LNCAP (cell line): ENCODE data around the gene SYNGR4.

Experiments
- TF ChIP-seq, protein P1 (sequence below): fragments of 450-650 bp; IDR thresholded peaks from 2 replicates; pipeline ENCODE4 v1.5.1; 2017; ENCODE audit warnings: mild to moderate bottlenecking

Gene SYNGR4

DNA sequence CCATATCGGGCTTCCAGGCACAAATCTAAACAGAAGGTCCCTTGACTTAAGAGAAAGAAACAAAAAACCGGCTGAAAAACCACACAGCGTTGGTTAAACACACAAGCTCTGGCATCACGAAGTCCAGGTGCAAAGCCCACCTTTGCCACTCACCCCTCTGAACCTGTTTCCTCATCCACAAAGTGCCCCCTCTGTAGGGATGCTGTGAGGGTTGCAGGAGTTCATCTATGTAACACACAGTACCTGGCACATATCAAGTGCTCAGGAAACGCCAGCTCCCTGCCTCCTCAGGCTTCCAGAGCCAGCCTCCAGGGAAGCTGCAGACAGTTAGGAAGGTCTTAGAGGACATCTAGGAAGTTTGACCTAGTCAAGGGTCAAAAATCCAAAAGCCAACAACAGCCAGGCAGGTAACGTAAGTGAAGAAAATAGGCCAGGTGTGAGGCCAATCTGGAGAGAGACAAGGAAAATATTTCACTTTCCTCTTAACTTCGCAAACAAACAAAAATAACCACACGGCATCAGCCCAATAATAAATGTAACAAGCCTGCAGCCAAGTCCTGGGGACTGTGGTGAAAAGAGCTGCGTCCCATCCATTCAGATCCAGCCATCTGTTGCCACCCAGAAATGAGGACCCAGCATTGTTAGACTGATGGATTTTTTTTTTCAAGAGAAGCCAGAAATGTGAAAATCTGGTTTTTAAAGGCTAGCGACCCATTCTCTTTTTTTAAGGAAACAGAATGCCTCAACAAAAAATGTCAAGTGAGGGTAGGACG, 17.2 kb downstream of the SYNGR4 start:
- TF ChIP-seq, protein P1, sequence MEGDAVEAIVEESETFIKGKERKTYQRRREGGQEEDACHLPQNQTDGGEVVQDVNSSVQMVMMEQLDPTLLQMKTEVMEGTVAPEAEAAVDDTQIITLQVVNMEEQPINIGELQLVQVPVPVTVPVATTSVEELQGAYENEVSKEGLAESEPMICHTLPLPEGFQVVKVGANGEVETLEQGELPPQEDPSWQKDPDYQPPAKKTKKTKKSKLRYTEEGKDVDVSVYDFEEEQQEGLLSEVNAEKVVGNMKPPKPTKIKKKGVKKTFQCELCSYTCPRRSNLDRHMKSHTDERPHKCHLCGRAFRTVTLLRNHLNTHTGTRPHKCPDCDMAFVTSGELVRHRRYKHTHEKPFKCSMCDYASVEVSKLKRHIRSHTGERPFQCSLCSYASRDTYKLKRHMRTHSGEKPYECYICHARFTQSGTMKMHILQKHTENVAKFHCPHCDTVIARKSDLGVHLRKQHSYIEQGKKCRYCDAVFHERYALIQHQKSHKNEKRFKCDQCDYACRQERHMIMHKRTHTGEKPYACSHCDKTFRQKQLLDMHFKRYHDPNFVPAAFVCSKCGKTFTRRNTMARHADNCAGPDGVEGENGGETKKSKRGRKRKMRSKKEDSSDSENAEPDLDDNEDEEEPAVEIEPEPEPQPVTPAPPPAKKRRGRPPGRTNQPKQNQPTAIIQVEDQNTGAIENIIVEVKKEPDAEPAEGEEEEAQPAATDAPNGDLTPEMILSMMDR, result no peak

DNA sequence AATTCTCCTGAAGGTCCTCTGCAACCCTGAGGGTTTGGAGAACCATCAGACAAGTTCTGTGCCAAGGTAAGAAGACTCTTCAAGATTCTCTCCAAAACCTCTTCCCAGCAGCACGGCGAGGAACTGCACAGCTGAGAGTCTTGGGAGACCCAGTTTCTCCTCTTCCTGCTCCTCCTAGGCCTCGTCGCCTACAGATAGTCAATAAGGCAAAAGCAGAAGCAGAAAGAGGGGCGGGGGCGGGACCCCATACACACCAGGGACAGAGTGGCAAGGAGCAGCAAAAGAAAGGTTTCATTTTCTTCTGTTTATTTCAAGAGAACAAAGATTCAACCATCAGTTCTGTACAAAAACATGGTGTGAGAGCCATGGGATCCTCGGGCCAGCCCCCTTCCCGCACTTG, 18.1 kb downstream of the SYNGR4 start:
- TF ChIP-seq, protein P1, result no peak

DNA sequence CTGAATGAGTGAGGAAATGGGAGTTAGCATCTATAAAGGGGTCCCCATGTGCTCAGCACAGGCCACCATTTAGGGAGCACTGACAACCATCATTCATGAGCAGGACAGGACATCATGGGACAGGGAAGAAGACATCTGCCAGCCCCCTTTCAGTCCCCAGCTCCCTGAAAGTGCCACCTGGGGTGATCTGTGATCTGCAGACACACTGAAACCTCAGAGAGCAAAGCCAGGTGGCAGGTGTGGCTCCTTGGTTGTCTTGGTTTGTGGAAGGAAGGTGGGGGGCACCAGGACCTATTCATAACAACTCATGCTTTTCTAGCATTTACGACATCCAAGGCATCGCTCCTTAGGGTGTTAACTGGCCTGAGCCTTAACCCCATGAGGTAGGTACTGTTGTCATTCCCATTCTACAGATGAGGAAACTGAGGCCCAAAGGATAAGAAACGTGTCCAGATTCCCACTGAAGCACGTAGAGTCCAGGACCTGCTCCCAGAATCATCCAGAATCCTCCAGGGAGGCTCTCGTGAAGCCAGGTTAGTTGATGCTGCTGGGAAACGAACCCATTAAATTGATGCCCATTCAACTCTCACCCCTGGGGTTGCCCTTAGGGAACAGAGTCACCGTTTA, 21.4 kb downstream of the SYNGR4 start:
- TF ChIP-seq, protein P1, result no peak

DNA sequence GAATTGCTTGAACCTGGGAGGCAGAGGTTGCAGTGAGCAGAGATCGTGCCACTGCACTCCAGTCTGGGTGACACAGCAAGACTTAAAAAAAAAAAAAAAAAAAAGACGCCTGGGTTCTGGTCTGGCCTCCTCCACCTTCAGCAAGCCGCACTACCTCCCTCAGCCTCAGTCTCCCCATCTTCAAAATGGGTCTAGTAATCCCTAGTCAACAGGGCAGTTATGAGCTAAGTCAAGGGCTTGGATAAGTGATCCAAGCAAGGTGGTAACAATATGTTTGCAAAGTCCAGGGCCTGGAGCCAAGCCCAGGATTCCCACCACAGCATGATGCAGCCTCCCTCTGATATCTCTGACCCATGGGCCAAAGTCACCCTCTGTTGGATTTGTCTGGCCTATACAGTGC, 22.8 kb downstream of the SYNGR4 start:
- TF ChIP-seq, protein P1, result no peak

DNA sequence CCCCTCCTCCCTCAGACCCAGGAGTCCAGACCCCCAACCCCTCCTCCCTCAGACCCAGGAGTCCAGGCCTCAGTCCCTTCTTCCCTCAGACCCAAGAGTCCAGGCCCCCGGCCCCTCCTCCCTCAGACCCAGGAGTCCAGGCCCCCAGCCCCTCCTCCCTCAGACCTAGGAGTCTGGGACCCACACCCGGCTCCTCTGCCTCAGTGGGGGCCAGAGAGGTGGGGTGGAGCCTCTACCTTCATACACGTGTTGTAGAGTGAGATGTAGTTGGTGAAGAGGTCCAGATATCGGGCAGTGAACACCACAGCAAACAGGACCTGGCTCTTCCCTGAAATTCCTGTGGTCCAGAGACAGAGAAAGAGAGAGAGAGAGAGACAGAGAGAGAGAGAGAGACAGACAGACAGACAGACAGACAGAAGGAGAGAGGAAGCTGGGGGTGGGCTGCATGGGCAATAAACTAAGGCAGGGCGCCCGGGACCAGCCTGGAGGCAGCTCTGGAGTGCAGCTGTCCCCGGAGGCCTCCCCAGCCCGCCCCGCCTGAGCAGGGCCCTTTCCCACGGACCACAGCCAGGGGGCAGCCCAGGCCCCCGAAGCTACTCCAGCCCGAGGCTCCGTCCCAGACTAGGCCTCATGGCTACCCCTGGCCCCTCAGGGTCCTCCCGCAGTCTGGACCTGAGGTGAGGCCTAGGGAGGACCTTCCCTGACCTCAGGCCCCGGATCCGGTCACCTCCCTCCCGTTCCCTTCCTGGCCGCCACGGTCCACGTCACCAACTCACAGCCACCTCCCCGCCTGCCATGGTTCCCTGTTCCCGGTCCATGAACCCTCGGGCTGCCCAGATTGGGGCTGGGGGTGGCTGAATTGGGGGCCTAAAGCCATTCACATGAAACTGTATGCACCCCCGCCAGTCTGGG, 26.3 kb downstream of the SYNGR4 start:
- TF ChIP-seq, protein P1, result peak; percentile 33; the same call in 1 of the 2 replicates

DNA sequence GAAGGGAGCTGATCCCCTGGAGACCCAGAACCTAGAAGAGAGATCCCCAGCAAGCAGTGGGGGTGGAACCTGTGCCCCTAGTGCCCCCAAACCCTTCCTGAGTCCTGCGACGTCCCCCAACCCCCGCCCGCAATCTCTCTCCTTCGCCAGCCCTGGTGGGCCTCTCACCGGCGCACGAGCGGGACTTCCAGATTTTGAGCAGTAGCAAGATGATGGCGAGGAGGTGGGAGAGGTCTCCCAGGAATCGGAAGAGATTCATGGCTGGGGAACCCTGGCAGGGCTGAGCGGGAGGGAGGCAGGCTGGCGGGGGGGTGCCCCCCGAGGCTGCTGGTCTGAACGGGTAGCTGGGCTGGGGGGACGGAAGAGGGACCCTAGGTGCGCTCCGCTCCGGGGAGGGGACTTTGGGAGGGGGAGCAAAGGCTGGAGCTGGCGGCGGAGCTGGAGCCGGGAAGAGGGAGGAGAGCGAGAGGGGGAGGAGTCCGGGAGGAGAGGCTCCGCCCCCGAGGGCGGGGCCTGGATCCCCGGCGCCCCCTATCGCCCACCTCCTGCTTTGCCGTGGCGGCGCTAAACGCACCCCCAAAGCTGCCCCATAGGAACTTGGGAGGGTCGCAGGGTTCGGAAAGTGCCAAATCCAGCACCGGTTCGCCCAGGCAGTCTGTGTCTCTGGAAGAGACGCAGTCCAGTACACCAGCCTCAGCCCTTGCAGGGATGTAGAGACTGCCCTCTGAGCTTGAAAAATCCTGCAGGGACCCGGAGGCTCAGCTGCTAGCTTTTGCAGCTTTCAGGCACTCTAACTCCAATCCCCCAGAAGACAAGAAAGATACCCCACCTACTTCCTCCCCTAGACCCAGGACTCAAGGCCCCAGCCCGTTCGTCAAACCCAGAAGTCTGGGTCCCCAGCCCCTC, 27.2 kb downstream of the SYNGR4 start, which contains the start of gene KDELR1:
TSS of gene KDELR1 (minus strand) at position 452 of the 906 bp plus-strand sequence. CDS start at position 259, 193 bp downstream.
- TF ChIP-seq, protein P1, result peak; percentile 70
